Activated gamma-delta T cell (primary cell): Measurements from ENCODE around the gene ZNF318.

ENCODE experiments used
- DNase-seq: peaks from one replicate; lab custom pipeline; 2025; lab: John Stamatoyannopoulos, UW

The ZNF318 gene

DNA sequence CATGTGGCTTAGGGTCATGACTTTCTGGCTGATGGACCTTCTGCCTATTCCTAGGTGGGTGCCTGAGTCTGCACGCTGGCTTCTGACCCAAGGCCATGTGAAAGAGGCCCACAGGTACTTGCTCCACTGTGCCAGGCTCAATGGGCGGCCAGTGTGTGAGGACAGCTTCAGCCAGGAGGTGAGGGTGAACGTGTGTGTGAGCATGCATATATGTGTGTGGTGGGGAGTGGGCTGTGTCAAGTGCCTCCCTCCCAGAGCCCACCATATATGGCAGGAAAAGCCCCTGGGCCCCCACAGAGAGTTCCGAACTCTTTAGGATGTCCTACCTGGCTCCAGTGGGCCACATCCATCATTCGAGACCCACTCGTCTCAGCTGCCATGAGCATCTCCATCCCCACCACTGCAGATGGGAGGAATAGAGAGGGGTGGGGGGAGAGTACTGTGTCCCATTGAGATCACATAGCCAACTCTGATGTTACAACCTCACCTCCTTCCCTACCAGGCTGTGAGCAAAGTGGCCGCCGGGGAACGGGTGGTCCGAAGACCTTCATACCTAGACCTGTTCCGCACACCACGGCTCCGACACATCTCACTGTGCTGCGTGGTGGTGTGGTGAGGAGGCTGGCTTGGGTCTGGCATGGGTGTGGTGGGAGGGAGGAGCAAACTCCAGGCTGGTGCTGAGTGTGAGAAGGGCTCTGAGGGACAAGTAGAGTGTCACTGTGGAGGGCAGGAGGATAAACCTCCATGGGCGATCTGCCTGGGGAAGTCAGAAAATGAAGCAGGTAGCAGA is 68.2 kb downstream of the ZNF318 start:
- DNase-seq = no peak

DNA sequence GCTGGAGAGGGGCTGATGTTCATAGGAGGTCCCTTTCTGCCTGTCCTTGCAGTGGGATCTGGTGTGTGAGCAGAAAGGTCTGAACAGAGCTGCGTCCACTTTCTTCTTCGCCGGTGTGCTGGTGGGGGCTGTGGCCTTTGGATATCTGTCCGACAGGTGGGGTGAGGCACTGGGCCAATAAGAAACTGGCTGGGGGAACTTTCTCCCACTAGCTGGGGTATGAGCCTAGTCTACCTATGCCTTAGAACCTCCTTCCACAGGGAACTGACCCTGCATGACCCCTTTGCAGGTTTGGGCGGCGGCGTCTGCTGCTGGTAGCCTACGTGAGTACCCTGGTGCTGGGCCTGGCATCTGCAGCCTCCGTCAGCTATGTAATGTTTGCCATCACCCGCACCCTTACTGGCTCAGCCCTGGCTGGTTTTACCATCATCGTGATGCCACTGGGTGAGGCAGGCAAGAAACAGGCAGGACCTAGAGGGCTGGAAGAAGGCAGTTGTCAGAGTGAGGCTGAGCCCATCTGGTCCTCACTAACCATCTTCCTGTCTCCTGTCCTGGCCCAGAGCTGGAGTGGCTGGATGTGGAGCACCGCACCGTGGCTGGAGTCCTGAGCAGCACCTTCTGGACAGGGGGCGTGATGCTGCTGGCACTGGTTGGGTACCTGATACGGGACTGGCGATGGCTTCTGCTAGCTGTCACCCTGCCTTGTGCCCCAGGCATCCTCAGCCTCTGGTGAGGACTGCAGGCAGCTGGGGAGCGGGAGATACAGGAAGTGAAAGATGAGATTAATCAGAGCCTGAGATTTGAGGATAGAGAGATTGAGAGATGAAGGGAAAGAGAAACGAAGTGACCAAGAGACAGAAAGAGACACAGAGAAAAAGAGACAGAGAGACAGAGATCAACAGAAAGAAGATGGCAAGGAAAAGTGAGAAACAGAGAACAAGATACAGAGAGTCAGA is 69.8 kb downstream of the ZNF318 start:
- no peak for DNase-seq

DNA sequence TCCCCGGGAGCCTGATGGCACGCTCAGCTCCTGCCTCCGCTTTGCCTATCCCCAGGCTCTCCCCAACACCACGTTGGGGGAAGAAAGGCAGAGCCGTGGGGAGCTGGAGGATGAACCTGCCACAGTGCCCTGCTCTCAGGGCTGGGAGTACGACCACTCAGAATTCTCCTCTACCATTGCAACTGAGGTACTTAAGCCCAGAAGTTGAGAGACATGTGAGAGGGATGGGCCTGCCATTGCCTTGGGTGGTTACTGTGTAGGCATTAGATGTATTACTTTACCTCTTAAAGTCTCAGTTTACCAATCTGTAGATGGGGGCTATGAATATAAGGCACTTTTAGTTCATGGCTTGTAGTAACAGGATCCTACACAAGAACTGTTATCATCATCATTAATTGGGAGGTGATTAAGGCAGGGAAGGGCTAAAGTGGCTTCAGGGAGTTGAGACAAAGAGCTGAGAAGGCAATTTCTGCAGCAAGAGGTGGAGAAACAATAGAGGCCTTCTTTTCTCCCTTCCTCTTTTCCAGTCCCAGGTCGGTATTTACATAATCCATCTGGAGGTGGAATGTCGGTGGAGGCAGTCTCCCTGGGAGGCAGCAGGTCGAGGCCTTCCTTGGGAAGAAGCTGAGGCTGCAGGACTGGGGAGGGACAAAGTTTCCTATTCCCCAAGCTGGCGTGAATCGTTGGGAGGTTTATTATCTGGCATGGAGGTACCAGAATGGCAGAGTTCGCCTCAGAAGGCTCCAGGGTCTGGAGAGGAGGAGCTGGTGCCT is 70.7 kb downstream of the ZNF318 start:
- no peak for DNase-seq

DNA sequence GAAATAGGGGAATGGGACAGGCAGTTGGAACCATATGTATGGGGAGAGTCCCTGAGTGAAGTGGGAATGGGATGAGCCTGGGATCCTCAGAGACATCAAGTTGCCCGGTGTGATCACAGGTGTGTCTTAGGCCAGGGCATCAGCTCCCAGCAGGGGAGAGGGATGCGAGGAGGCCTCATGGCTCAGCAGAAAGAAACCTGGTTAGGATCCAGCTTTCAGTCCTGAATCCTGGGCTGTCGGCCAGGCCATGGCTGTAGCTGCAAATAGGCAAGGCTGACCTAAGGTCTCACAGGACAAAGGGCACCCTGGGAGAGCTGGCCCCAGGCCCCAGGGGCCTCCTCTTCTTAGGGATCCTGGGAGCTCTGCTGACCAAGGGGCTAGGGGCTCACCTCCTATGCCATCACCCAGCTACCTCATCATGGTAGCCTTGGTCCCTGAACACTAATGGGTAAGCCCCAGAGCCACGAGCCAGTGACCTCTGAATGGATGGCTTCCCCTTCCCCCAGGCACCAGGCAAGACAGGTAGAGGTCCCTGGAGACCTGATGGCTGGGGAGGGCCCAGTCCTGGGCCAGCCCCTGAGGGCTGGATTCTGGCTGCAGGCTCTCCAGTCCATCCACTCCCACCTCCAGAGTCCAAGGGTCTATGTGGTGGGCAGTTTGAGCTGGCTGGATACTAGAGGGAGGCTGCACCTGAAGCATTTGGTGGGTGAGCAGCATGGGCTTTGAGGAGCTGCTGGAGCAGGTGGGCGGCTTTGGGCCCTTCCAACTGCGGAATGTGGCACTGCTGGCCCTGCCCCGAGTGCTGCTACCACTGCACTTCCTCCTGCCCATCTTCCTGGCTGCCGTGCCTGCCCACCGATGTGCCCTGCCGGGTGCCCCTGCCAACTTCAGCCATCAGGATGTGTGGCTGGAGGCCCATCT is 71.5 kb downstream of the ZNF318 start, which contains the start of gene SLC22A7:
SLC22A7 (plus strand) TSS at position 617 of the 921 bp plus-strand sequence; CDS start at position 716, 99 bp downstream.
- DNase-seq = no peak

DNA sequence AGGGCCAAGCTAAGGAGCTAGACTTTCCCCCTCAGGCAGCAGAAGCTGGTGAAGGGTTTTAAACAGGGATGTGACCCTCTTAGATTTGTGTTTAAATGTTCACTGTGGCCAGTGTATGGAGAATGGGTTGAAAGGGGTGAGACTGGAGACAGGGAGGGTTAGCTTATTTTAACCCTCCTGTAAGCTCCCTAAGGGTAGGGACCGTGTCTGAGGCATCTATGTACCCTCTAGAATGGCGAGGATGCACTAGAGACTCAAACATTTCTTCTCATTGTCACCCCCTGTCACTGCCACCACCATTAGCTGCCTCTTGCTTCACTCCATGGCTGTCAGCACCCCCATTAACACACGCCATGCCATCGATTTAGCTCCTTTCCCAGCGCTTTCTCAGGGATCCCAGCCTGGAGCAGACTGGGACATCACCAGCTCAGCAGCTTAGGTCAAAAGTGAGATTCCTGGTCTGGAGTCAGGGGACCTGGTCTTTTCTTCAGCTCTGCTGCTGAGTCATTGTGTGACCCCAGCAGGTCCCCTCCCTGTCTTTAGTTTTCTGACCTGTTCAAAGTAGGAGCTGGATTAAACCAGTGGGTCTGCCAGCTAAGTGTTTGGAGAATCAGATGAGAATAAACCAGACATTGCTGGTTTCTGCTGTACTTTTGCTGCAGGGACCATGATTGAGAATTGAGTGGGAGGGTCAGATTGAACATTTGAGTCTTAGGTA is 72.5 kb downstream of the ZNF318 start:
- no peak for DNase-seq

DNA sequence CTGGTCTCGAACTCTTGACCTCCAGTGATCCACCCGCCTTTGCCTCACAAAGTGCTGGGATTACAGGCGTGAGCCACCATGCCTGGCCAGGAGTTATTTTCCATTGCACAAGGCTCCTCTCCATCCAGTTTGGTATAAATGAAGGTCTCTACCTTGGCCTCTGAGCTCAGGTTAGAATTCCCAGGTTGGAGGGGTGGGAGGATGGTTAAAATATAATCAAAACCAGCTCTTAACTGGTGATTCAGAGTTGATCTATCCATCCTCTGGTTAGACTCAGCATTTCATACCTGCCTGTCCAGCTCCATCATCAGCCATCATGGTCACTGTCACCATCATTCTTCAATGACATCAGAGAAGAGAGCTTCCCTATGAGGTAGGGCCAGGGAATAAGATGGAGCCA is 74.0 kb downstream of the ZNF318 start:
- DNase-seq = no peak

DNA sequence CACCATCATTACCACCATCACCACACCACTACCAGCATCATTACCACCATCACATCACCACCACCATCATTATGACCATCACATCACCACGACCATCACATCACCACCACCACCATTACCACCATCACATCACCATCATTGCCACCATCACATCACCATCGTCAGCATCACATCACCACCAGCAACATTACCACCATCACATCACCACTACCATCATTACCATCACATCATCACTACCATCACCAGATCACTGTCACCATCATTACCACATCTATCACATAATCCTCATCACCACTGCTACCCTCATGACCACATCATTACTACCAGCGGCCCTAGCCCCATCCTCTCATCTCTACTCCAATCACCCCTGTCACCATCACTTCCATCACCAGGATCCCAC is 74.9 kb downstream of the ZNF318 start:
- no peak for DNase-seq

DNA sequence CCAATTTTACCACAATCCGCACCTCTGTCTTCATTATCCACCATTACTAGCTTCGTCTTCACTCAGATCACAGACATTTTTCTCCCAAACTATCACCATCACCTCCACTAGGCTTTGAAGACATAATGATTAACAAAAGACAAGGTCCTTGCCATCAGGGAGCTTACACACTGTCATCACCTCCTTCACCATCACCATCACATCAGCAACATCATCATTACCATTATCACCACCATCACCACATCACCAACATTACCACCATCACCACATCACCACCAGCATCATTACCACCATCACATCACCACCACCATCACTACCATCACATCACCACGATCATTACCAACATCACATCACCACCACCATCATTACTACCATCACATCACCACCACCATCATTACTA is 75.7 kb downstream of the ZNF318 start:
- no peak for DNase-seq

DNA sequence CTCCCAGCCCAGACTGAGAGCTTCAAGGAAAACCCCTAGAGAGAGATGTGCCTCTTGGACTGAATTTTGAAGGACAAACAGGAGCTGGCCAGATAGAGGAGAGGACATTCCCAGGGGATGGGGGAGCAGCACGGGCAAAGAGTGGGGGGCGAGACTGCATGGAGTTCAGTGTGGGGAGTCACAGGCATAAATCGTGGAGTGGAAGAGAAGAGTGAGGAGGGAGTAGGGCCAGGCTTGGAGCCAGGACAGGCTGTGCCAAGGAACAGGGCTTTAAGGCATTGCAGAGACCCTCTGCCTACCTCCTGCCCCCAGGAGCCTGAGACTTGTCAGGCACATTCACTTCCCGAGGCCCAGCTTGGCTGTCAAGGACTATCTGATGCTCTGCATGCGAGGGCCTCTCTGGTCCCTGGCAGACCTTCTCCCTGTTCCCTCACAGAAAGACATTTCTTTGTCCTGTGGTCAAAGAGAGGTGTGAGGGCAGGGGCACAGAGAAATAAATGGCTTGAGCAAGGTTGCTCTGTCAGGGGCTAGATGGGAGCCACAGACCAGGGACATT is 76.6 kb downstream of the ZNF318 start:
- DNase-seq = no peak

DNA sequence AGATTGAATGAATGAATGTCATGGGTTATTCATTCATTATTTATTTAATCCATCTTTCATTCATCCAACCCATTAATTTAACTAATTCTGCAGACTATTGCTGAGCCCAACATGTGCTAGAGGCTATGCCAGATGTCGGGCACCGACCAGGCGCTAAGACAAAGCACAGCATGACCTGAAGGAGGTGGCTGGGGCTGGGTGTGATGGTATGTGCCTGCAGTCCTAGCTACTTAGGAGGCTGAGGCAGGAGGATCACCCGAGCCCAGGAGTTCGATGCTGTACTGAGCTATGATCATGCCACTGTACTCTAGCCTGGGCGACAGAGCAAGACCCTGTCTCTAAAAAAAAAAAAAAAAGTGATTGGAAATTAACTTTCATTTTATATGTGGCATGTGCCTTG is 77.1 kb downstream of the ZNF318 start:
- DNase-seq = no peak

DNA sequence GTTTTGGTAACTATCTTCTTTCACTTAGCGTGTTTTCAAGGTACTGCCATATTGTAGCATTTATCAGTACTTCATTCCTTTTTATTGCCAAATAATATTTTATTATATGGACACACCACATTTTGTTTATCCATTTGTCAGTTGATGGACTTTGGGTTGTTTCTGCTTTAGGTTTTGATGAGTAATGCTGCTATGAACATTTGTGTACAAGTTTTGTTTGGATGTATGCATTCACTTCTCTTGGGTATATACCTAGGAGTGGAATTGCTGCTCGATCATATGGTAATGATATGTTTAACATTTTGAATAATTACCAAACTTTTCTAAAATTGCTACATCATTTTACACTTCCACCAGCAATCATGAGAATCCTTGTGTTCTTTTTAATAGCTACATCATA is 77.7 kb downstream of the ZNF318 start:
- no peak for DNase-seq

DNA sequence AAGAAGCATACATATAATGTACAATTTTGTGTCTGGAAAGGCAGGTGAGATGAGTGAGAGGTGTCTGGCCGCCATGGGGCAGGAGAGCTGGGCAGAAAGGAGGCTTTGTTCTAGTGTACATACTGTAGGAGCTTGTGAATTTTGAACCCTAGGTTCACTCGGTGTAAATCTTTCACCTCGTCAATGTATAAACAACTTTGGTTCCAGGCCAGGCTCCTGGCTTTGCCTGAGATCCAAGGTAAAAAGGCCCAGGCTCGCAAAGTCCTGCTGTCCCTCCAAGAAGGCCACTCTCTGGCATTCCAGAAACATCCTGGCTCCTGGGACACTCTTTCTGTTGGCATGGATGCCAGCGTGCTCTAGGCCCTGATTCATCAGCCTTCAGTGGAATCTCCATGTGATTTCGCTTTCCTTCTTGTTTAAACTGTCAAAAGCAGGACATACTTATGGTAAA is 78.5 kb downstream of the ZNF318 start:
- no peak for DNase-seq

DNA sequence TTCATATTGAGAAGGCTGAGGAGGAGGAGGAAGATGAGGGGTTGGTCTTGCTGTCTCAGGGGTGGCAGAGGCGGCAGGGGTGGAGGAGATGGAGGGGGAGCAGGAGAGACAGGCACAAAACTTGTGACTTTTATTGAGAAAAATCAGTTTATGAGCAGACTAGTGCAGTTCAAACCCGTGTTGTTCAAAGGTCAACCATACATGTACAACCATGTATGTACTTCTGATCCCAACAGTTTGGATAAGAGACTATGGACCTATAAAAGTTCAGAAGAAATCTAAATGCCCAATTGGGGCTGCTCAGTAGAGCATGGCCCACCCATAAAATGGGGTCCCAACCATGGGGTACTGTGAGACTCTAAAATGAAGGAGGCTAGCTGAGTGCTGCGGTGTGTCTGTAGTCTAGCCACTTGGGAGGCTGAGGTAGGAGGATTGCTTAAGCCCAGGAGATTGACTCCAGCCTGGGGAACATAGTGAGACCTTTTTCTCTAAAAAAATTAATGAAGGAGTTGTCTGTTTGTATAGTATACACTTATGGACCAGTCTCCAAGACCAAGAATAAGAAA is 79.0 kb downstream of the ZNF318 start:
- no peak for DNase-seq

DNA sequence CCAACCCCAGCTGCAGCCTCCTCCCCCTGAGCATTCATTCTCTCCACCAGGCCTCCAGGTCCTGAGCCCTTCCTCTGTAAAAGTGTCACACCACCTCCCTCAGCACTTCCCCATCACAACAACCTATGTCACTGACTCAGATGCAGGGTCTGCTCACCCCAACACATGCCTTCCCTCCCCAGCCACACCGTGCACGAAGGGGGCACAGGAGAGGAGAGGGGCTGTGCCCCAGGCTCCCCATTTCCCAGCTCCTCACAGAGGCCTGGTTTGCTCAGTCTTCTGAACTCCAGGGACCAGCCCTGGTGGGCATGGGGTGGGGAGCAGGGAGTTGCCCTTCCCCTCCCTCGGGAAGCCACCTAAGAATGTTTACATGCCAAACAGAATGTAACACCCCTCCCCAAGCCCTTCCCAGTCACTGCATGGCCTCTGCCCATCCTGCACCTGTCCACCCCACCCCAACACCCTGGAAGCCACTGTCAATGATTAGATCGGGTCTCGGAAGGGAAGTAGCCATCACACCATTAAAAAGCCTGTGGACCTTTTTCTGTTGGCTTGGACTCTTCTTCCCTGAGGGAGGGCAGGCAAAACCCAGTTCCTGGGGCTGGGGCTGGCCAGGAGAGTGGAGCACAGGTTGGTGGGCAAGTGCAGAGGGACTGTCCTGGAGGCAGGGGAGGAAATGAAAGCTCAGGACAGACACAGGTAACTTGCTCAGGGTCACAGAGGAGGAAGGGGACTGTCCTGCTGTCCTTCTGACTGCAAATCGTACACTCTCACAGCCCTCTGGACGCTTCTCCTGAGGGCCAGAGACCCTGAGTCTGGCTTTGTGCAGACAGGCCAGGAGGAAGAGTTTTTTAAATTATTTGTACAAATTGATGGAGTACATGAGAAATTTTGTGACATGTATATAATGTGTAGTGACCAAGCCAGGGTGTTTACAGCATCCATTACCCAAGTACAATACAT is 81.4 kb downstream of the ZNF318 start:
- DNase-seq = no peak

DNA sequence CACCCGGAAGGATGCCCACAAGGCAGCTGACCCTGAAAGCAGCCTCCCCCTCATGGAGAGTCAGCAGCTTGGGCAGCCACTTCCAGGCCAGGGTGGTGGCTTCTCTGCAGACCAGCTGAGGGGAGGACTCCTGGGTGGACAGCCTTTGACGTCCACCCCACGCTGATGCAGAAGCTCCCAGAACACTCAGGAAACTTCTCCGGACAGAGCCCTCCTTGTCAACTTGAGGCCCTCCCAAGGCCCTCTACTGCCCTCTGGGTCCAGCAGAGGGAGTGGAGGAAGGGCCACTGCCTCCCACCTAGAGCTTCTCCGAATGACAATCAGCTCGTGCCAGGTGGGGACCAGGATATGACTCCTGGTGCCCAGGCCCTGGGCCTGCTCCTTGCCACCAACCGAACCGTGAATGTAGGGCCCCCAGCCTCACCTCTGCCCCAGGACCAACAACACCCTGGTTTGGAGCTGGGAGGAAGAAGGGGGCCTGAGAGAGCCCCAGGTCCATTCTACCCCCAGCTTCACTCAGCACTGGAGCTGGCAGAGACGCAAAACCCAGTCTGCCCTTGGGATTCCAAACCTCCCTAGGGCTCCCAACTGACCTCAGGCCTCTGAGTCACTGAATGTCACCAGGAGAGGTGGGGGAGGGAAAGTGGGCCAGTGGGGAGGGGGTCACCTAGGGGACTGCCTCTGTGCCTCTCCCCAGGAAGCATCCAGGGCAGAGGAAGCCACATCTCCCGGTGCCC is 82.3 kb downstream of the ZNF318 start:
- no peak for DNase-seq

DNA sequence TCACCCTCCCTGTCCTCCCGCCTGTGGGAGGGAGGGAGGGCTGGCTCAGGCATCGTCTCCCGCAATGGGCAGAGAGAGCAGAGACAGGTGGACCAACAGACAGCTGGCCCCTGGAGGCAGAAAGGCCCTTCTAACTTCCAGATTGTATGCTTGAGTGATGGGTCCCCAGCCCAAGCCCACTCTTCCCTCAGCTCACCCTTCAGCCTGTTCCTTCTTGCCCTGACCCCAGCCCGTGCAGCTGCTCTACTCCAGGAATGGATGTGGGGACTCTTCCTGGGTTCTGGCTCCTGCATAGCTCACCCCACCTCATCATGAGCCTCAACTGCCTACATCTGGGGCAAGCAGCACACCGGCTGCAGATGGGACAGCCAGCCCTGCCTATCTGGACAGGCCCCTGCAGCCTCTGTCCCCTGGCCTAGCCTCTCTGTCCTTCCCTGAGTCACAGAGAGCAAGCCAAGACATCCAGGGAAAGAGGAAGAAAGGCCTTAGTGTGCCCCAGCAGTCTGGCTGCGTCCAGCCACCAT is 82.9 kb downstream of the ZNF318 start:
- no peak for DNase-seq
